H1 (cell line): Measurements from ENCODE around the gene PPP2R2B. TPM values are rescaled to one million over a fixed set of nuclear protein-coding genes. Genes with fewer than 3 reads are reported as not detected.

Experiments used
- CTCF ChIA-PET: fragments of 300-600 bp; sonication (Branson Sonifier 250); formaldehyde crosslinking; loops from one replicate; lab custom pipeline; 2021; ENCODE audit not compliant: partially characterized antibody; lab: Charles Lee
- POLR2A ChIA-PET: fragments of 300-600 bp; sonication (Branson Sonifier 250); formaldehyde crosslinking; loops from one replicate; lab custom pipeline; 2021; ENCODE audit warnings: inconsistent platforms; ENCODE audit not compliant: partially characterized antibody; lab: Charles Lee
- DNase-seq, 2 experiments: peaks; one replicate each; pipeline versions ENCODE4 v3.0.0 to v3.0.0-alpha.2; 2010 to 2022; ENCODE audit warnings: low spot score in 2 of 2, low read depth in 1 of 2, mixed read lengths in 1 of 2
- FAIRE-seq: peaks from 2 replicates; lab custom pipeline; 2011; peaks lifted over from hg19 to GRCh38; lab: Jason Lieb, UNC
- H2AFZ ChIP-seq: 2 replicates; pipeline ENCODE4 v1.8.1; 2012; ENCODE audit warnings: low read length, inconsistent platforms
- H2AK5ac ChIP-seq: 2 replicates; pipeline ENCODE4 v1.6.1; 2013; ENCODE audit warnings: low read depth, low read length
- H2BK120ac ChIP-seq: replicated peaks from 2 replicates; pipeline ENCODE3; 2013; ENCODE audit warnings: low read depth, low read length, inconsistent platforms
- H2BK12ac ChIP-seq: 2 replicates; pipeline ENCODE4 v1.6.1; 2013; ENCODE audit warnings: low read depth, low read length
- H2BK15ac ChIP-seq: 2 replicates; pipeline ENCODE4 v1.6.1; 2013; ENCODE audit warnings: low read length
- H2BK20ac ChIP-seq: 2 replicates; pipeline ENCODE4 v1.6.1; 2013; ENCODE audit warnings: low read length
- H2BK5ac ChIP-seq: 2 replicates; pipeline ENCODE4 v1.6.1; 2013; ENCODE audit warnings: low read depth, low read length
- H3K14ac ChIP-seq: 2 replicates; pipeline ENCODE4 v1.6.1; 2013; ENCODE audit warnings: inconsistent platforms; ENCODE audit not compliant: insufficient read length
- H3K18ac ChIP-seq: 2 replicates; pipeline ENCODE4 v1.6.1; 2013; ENCODE audit warnings: low read length; ENCODE audit errors: extremely low read depth
- H3K23ac ChIP-seq: 2 replicates; pipeline ENCODE4 v1.6.1; 2013; ENCODE audit warnings: inconsistent platforms; ENCODE audit not compliant: insufficient read length
- H3K23me2 ChIP-seq: 2 replicates; pipeline ENCODE4 v1.6.1; 2013; ENCODE audit warnings: low read depth, low read length
- H3K27ac ChIP-seq: 2 replicates; pipeline ENCODE4 v1.6.1; 2011; ENCODE audit warnings: low read depth, low read length, inconsistent platforms
- H3K27me3 ChIP-seq, 4 experiments: replicated peaks in 1 of 4; 1 replicate in 1 of 4; 2 replicates in 3 of 4; pipeline versions ENCODE4 v1.6.1 to v1.8.1; 2011 to 2013; ENCODE audit warnings: low read length in 3 of 4, mild to moderate bottlenecking in 3 of 4, inconsistent platforms in 2 of 4, mixed read lengths in 2 of 4, moderate library complexity in 1 of 4; ENCODE audit not compliant: control insufficient read depth in 3 of 4, insufficient read depth in 3 of 4; ENCODE audit errors: extremely low read depth in 1 of 4
- H3K36me3 ChIP-seq, 4 experiments: 2 replicates each; pipeline versions ENCODE4 v1.6.1 to v1.8.1; 2011 to 2013; ENCODE audit warnings: mild to moderate bottlenecking in 4 of 4, low read length in 3 of 4, moderate library complexity in 2 of 4, control low read depth in 1 of 4, inconsistent platforms in 1 of 4; ENCODE audit not compliant: insufficient read depth in 4 of 4, control insufficient read depth in 2 of 4
- H3K4ac ChIP-seq: replicated peaks from 2 replicates; pipeline ENCODE3; 2013; ENCODE audit warnings: low read length, low read depth, mixed read lengths, inconsistent platforms; ENCODE audit not compliant: insufficient read length
- H3K4me1 ChIP-seq, 4 experiments: replicated peaks in 1 of 4; 1 replicate in 1 of 4; 2 replicates in 3 of 4; pipeline versions ENCODE4 v1.6.1 to v1.8.1; 2011 to 2013; ENCODE audit warnings: low read length in 3 of 4, inconsistent platforms in 2 of 4, mixed read lengths in 1 of 4; ENCODE audit not compliant: insufficient read depth in 4 of 4, control insufficient read depth in 3 of 4
- H3K4me2 ChIP-seq, 2 experiments: 2 replicates each; pipeline versions ENCODE4 v1.6.1 to v1.8.1; 2011 to 2013; ENCODE audit warnings: low read depth in 2 of 2, low read length in 2 of 2, control low read depth in 1 of 2, inconsistent platforms in 1 of 2, mild to moderate bottlenecking in 1 of 2; ENCODE audit not compliant: insufficient read depth in 1 of 2
- H3K4me3 ChIP-seq, 4 experiments: fragments of 200-600, 300-600 bp in 1 of 4; sonication (generic), shearing (Covaris generic), sonication (Bioruptor Twin) in 1 of 4; 2 replicates each; pipeline versions ENCODE4 v1.5.1 to v1.8.1; 2011 to 2016; ENCODE audit warnings: low read length in 4 of 4, low read depth in 3 of 4, control low read depth in 2 of 4, inconsistent platforms in 2 of 4, mild to moderate bottlenecking in 2 of 4, mixed read lengths in 1 of 4, moderate library complexity in 1 of 4; ENCODE audit not compliant: insufficient read depth in 2 of 4; ENCODE audit errors: extremely low read depth in 1 of 4
- H3K56ac ChIP-seq: replicated peaks from 2 replicates; pipeline ENCODE3; 2013; ENCODE audit warnings: low read depth, mild to moderate bottlenecking, mixed read lengths, low read length, inconsistent platforms; ENCODE audit not compliant: insufficient read length
- H3K79me1 ChIP-seq: 2 replicates; pipeline ENCODE4 v1.6.1; 2013; ENCODE audit warnings: low read depth, low read length, control low read depth
- H3K79me2 ChIP-seq, 2 experiments: 2 replicates each; pipeline versions ENCODE4 v1.6.1 to v1.8.1; 2012 to 2013; ENCODE audit warnings: low read length in 2 of 2, mild to moderate bottlenecking in 2 of 2, inconsistent platforms in 1 of 2; ENCODE audit not compliant: insufficient read depth in 2 of 2, control insufficient read depth in 1 of 2
- H3K9ac ChIP-seq, 4 experiments: replicated peaks in 1 of 4; 1 replicate in 1 of 4; 2 replicates in 3 of 4; pipeline versions ENCODE4 v1.6.1 to v1.8.1; 2011 to 2013; ENCODE audit warnings: low read depth in 3 of 4, low read length in 3 of 4, control low read depth in 2 of 4, mild to moderate bottlenecking in 2 of 4, moderate library complexity in 2 of 4, inconsistent platforms in 1 of 4; ENCODE audit errors: extremely low read depth in 1 of 4
- H3K9me3 ChIP-seq, 2 experiments: 2 replicates each; pipeline versions ENCODE4 v1.6.1 to v1.8.1; 2012 to 2013; ENCODE audit warnings: mild to moderate bottlenecking in 2 of 2, moderate library complexity in 2 of 2, control low read depth in 1 of 2, inconsistent platforms in 1 of 2, low read depth in 1 of 2, low read length in 1 of 2, mixed read lengths in 1 of 2; ENCODE audit not compliant: insufficient read depth in 2 of 2
- H4K20me1 ChIP-seq, 2 experiments: replicated peaks in 1 of 2; 2 replicates each; pipeline versions ENCODE3 to v1.8.1; 2011 to 2013; ENCODE audit warnings: inconsistent platforms in 2 of 2, low read length in 2 of 2, mild to moderate bottlenecking in 1 of 2; ENCODE audit not compliant: insufficient read depth in 2 of 2, control insufficient read depth in 1 of 2
- H4K5ac ChIP-seq: 2 replicates; pipeline ENCODE4 v1.6.1; 2013; ENCODE audit warnings: low read length, low read depth, mixed read lengths, inconsistent platforms; ENCODE audit not compliant: insufficient read length
- H4K8ac ChIP-seq: 2 replicates; pipeline ENCODE4 v1.8.0; 2013; ENCODE audit warnings: mild to moderate bottlenecking, moderate library complexity, low read length, inconsistent platforms; ENCODE audit not compliant: insufficient read depth; ENCODE audit errors: extremely low read depth
- H4K91ac ChIP-seq: replicated peaks from 2 replicates; pipeline ENCODE3; 2013; ENCODE audit warnings: low read length, mixed read lengths, inconsistent platforms; ENCODE audit not compliant: insufficient read length
- CEBPB ChIP-seq: IDR thresholded peaks from 2 replicates; pipeline ENCODE4 v1.6.1; 2012; ENCODE audit warnings: low read depth, low read length
- CTBP2 ChIP-seq: IDR thresholded peaks from 2 replicates; pipeline ENCODE4 v1.7.0; 2011; ENCODE audit warnings: borderline replicate concordance, mild to moderate bottlenecking, moderate library complexity, mixed read lengths, low read length; ENCODE audit not compliant: insufficient read depth, insufficient read length
- EGR1 ChIP-seq: IDR thresholded peaks from 2 replicates; pipeline ENCODE4 v1.6.1; 2011; ENCODE audit warnings: low read depth, low read length, borderline replicate concordance
- HDAC6 ChIP-seq: IDR thresholded peaks from one replicate; pipeline ENCODE4 v1.7.1; 2012; ENCODE audit warnings: low read depth, mild to moderate bottlenecking, inconsistent platforms, low read length, moderate library complexity
- JUN ChIP-seq: IDR thresholded peaks from 2 replicates; pipeline ENCODE4 v1.6.1; 2011; ENCODE audit warnings: low read depth, mild to moderate bottlenecking, improper control_type of control experiment, low read length
- MAFK ChIP-seq: IDR thresholded peaks from 2 replicates; pipeline ENCODE4 v1.6.1; 2012; ENCODE audit warnings: low read depth, mild to moderate bottlenecking, improper control_type of control experiment, low read length
- POLR2A ChIP-seq, 2 experiments: IDR thresholded peaks; 1 replicate in 1 of 2; 2 replicates in 1 of 2; pipeline ENCODE4 v1.6.1; 2011; ENCODE audit warnings: low read depth in 2 of 2, low read length in 2 of 2, mild to moderate bottlenecking in 2 of 2; ENCODE audit errors: control extremely low read depth in 1 of 2
- SAP30 ChIP-seq: fragments of 300-600 bp; sonication (generic); IDR thresholded peaks from 2 replicates; pipeline ENCODE4 v1.7.1; 2012; ENCODE audit warnings: low read length, moderate library complexity, mild to moderate bottlenecking, inconsistent platforms; ENCODE audit not compliant: insufficient read depth, insufficient replicate concordance
- WGBS, 2 experiments: shearing (Covaris generic) in 1 of 2; methylation state at CpG; one replicate each; pipeline versions ENCODE4 v1.1.6 to v1.1.7; 2013 to 2015; ENCODE audit warnings: low lambda C conversion rate in 2 of 2, mixed read lengths in 2 of 2, inconsistent platforms in 1 of 2, low coverage in 1 of 2, missing lambda C conversion rate in 1 of 2; ENCODE audit not compliant: insufficient replicate concordance in 2 of 2, insufficient coverage in 1 of 2, insufficient read length in 1 of 2; ENCODE audit errors: extremely low coverage in 1 of 2, missing lambda C conversion rate in 1 of 2; 5-methylcytosine and 5-hydroxymethylcytosine counted together
- polyA plus RNA-seq, 7 experiments: library from polyadenylated mRNA; depleted of rRNA in 3 of 7; stranded (reverse) in 5 of 7; unstranded in 2 of 7; fragments of >200 nt in 5 of 7; fragments of 200-250 nt in 2 of 7; gene quantifications; 1 replicate in 5 of 7; 2 replicates in 1 of 7; 4 replicates in 1 of 7; pipeline versions ENCODE4 v1.2.1 to v1.2.3, GENCODE V29; 2011 to 2013; ENCODE audit warnings: missing spikeins in 2 of 7, mixed read lengths in 2 of 7
- total RNA-seq: library from RNA; stranded (reverse); fragmentation: NEBNext Ultra II Directional; extraction: Animal tissue kit (Norgen Biotek cat#: 25700); gene quantifications from 2 replicates; pipeline ENCODE4 v1.2.1, GENCODE V29; 2021

Gene PPP2R2B
- total and polyA plus RNA-seq, 2 of the 8 experiments (the other 6 are each of a cell fraction or from before 2014, with no cell fraction given) = 21.1 to 37.1 TPM

DNA sequence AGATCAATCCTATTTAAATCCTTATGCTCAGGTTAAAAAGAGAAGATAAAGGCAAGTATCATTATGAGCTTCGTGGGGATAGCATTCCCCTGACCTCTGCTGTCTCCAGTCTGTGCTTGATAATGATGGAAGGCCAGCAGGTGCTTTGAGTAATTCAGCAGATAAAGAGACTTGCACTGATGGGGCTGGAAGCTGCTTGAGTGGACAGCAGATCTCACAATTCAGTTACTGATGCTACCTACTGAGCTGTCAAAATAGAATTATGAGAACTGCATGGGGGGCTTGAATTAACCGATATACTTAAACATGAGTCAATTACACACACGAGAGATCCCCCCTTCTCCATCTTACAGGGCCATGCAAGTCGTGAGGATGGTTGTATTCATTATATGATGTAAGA, 254.9 kb downstream of the PPP2R2B start:
- H3K18ac ChIP-seq = no peak overlapping the region
- no peak overlapping the region for H3K9ac ChIP-seq
- no peak overlapping the region for H3K4me3 ChIP-seq
- H2BK20ac ChIP-seq = no peak overlapping the region
- H3K4me1 ChIP-seq = peaks cover 3 to 13% (median 6%) of the 10 kb centered on the region in 4 experiments; a peak in 6 of 7 replicates
- H2BK5ac ChIP-seq = no peak overlapping the region
- H4K91ac ChIP-seq = no peak overlapping the region
- POLR2A ChIA-PET = no interaction called here
- no peak overlapping the region for H3K14ac ChIP-seq
- no peaks in the 10 kb centered on the region for H3K36me3 ChIP-seq
- H3K27me3 ChIP-seq = no peaks in the 10 kb centered on the region
- H3K56ac ChIP-seq = no peak overlapping the region
- no peak overlapping the region for H2AK5ac ChIP-seq
- no peaks in the 10 kb centered on the region for H3K79me1 ChIP-seq
- H3K27ac ChIP-seq = no peak overlapping the region
- H3K4ac ChIP-seq = no peak overlapping the region
- H3K79me2 ChIP-seq = no peaks in the 10 kb centered on the region
- no peak overlapping the region for H3K23ac ChIP-seq
- H4K8ac ChIP-seq = no peak overlapping the region
- H2BK12ac ChIP-seq = no peak overlapping the region
- WGBS, 2 experiments = 85% methylated on average over 4 of the region's 4 CpGs; no CpG with 5 or more reads in 1 of the 2 experiments
- CTCF ChIA-PET = interaction anchor here (0.8 to 3.0 kb wide), 9 partner anchors 11 to 90 kb away, joined by 3 to 16 read pairs (median 4); no protein-coding TSS in a partner anchor
- no peaks in the 10 kb centered on the region for H4K20me1 ChIP-seq
- H2AFZ ChIP-seq = no peak overlapping the region
- no peak for TF ChIP-seq HDAC6
- no peak for TF ChIP-seq EGR1
- TF ChIP-seq POLR2A (IDR thresholded peaks at IDR 0.05; ENCODE audit: control extremely low read depth in 1 of 2, low read depth in 2 of 2, low read length in 2 of 2) = no peak
- TF ChIP-seq JUN = no peak
- TF ChIP-seq MAFK = no peak
- no peak for TF ChIP-seq CEBPB
- no peak for TF ChIP-seq SAP30
- TF ChIP-seq CTBP2 = no peak
- TF ChIP-seq, all 59 proteins: peak for 0
- H3K23me2 ChIP-seq = no peaks in the 10 kb centered on the region; the same call in 1 of the 2 replicates
- no peak overlapping the region for H2BK120ac ChIP-seq
- H2BK15ac ChIP-seq = no peak overlapping the region
- no peak overlapping the region for H3K4me2 ChIP-seq
- no peak for DNase-seq
- no peak overlapping the region for H4K5ac ChIP-seq
- H3K9me3 ChIP-seq = peaks cover 3% of the 10 kb centered on the region in 2 experiments; a peak in 2 of 4 replicates
- FAIRE-seq = no peak
